A549 (cell line): Measurements from ENCODE around the gene CDH4. TPM values are rescaled to one million over a fixed set of nuclear protein-coding genes. Genes with fewer than 3 reads are reported as not detected.

Source experiments
- ATAC-seq, 2 experiments: fragments of 200-7000 bp in 1 of 2; fragments of >200 bp in 1 of 2; cut with Nextera tagmentation in 1 of 2; cut with Tn5 transposase in 1 of 2; 3 replicates each; pipeline versions ENCODE4 v1.8.0 to v1.9.1; 2018 to 2020; ENCODE audit warnings: mild to moderate bottlenecking in 1 of 2, moderate library complexity in 1 of 2
- CTCF ChIA-PET: fragments of 300-600 bp; sonication (Branson Sonifier 250); formaldehyde crosslinking; extraction: SDS; loops from one replicate; lab custom pipeline; 2021; ENCODE audit warnings: antibody characterized with exemption, inconsistent platforms; lab: Yijun Ruan, JAX
- POLR2A ChIA-PET: fragments of 350-600 bp; formaldehyde crosslinking; extraction: SDS; loops from one replicate; lab custom pipeline; 2021; ENCODE audit warnings: antibody characterized with exemption, inconsistent platforms; lab: Yijun Ruan, JAX
- DNase-seq, 2 experiments: peaks; one replicate each; pipeline versions ENCODE4 v3.0.0 to v3.0.0-alpha.2; 2011 to 2016; ENCODE audit warnings: low read depth in 1 of 2, low spot score in 1 of 2
- FAIRE-seq: peaks from 2 replicates; lab custom pipeline; 2011; peaks lifted over from hg19 to GRCh38; lab: Jason Lieb, UNC
- H3K27ac ChIP-seq, 2 experiments: fragments of >200 bp; sonication (Bioruptor Twin); formaldehyde crosslinking; 3 replicates each; pipeline ENCODE4 v1.5.1; 2016 to 2017
- H3K4me1 ChIP-seq: fragments of >200 bp; sonication (Bioruptor Twin); formaldehyde crosslinking; 3 replicates; pipeline ENCODE4 v1.6.1; 2016
- H3K4me2 ChIP-seq: fragments of >200 bp; sonication (Bioruptor Twin); formaldehyde crosslinking; 3 replicates; pipeline ENCODE4 v1.6.1; 2016
- H3K4me3 ChIP-seq: fragments of >200 bp; sonication (Bioruptor Twin); formaldehyde crosslinking; 3 replicates; pipeline ENCODE4 v1.5.1; 2016
- H3K9me3 ChIP-seq: fragments of >200 bp; sonication (Bioruptor Twin); formaldehyde crosslinking; 3 replicates; pipeline ENCODE4 v1.6.1; 2016
- CBX2 ChIP-seq: fragments of 200-600 bp; sonication (generic); IDR thresholded peaks from 2 replicates; pipeline ENCODE4 v1.6.1; 2016; ENCODE audit warnings: low read depth, mild to moderate bottlenecking, borderline replicate concordance
- CEBPB ChIP-seq, 2 experiments: fragments of >200 bp in 1 of 2; sonication (Bioruptor Twin) in 1 of 2; formaldehyde crosslinking in 1 of 2; IDR thresholded peaks; 2 replicates each; pipeline ENCODE4 v1.6.1; 2012 to 2016
- CHD2 ChIP-seq: fragments of 150-350 bp; IDR thresholded peaks from 2 replicates; pipeline ENCODE4 v1.6.1; 2014; ENCODE audit warnings: low read length; ENCODE audit not compliant: partially characterized antibody
- EHF ChIP-seq: fragments of 250-450 bp; sonication (Bioruptor Pico); IDR thresholded peaks from 2 replicates; pipeline ENCODE4 v1.5.0; 2020; ENCODE audit warnings: mild to moderate bottlenecking
- EP300 ChIP-seq, 2 experiments: fragments of >200 bp; sonication (Bioruptor Twin); formaldehyde crosslinking; IDR thresholded peaks; 2 replicates in 1 of 2; 3 replicates in 1 of 2; pipeline ENCODE4 v1.6.1; 2016 to 2017
- ESRRA ChIP-seq: fragments of 150-350 bp; IDR thresholded peaks from 2 replicates; pipeline ENCODE4 v1.6.1; 2014; ENCODE audit warnings: mild to moderate bottlenecking, low read length, borderline replicate concordance
- FOSL2 ChIP-seq, 2 experiments: fragments of 450-650 bp in 1 of 2; fragments of >200 bp in 1 of 2; sonication (Bioruptor Twin) in 1 of 2; formaldehyde crosslinking; IDR thresholded peaks; 2 replicates each; pipeline versions ENCODE4 v1.5.0 to v1.6.1; 2016 to 2020; ENCODE audit warnings: mild to moderate bottlenecking in 1 of 2, moderate library complexity in 1 of 2
- FOXS1 ChIP-seq: fragments of 250-450 bp; sonication (Bioruptor Pico); IDR thresholded peaks from 2 replicates; pipeline ENCODE4 v1.5.0; 2020; ENCODE audit warnings: mild to moderate bottlenecking, moderate library complexity
- GATA3 ChIP-seq: IDR thresholded peaks from 2 replicates; pipeline ENCODE4 v1.6.1; 2012; ENCODE audit warnings: borderline replicate concordance
- HDAC2 ChIP-seq: fragments of 200-600 bp; sonication (generic); IDR thresholded peaks from 2 replicates; pipeline ENCODE4 v1.6.1; 2016
- HEYL ChIP-seq: fragments of 250-450 bp; sonication (Bioruptor Pico); IDR thresholded peaks from 2 replicates; pipeline ENCODE4 v1.8.0; 2021; ENCODE audit warnings: mild to moderate bottlenecking, moderate library complexity
- HOXA7 ChIP-seq: fragments of 250-450 bp; sonication (Bioruptor Pico); IDR thresholded peaks from 2 replicates; pipeline ENCODE4 v1.5.0; 2020; ENCODE audit warnings: mild to moderate bottlenecking, moderate library complexity
- HOXB5 ChIP-seq: fragments of 250-450 bp; sonication (Bioruptor Pico); IDR thresholded peaks from 2 replicates; pipeline ENCODE4 v1.5.0; 2020; ENCODE audit warnings: mild to moderate bottlenecking, moderate library complexity
- JUN ChIP-seq, 2 experiments: fragments of >200 bp; sonication (Bioruptor Twin); formaldehyde crosslinking; IDR thresholded peaks; 2 replicates in 1 of 2; 3 replicates in 1 of 2; pipeline ENCODE4 v1.6.1; 2016 to 2017
- JUNB ChIP-seq: fragments of >200 bp; sonication (Bioruptor Twin); formaldehyde crosslinking; IDR thresholded peaks from 2 replicates; pipeline ENCODE4 v1.6.1; 2016
- MAFK ChIP-seq: fragments of 450-650 bp; IDR thresholded peaks from 2 replicates; pipeline ENCODE4 v1.6.1; 2014; ENCODE audit not compliant: partially characterized antibody
- NR3C1 ChIP-seq: fragments of >200 bp; sonication (Bioruptor Twin); formaldehyde crosslinking; IDR thresholded peaks from 3 replicates; pipeline ENCODE4 v1.6.1; 2017
- SREBF2 ChIP-seq: fragments of 450-650 bp; IDR thresholded peaks from 2 replicates; pipeline ENCODE4 v1.6.1; 2014; ENCODE audit warnings: mild to moderate bottlenecking, moderate library complexity
- ZFP36 ChIP-seq: fragments of 450-650 bp; IDR thresholded peaks from 2 replicates; pipeline ENCODE4 v1.6.1; 2014; ENCODE audit warnings: borderline replicate concordance; ENCODE audit not compliant: partially characterized antibody
- ZSCAN20 ChIP-seq: fragments of 250-450 bp; sonication (Bioruptor Pico); IDR thresholded peaks from 2 replicates; pipeline ENCODE4 v1.8.0; 2022; ENCODE audit warnings: mild to moderate bottlenecking, moderate library complexity
- WGBS: methylation state at CpG from one replicate; pipeline ENCODE4 v1.1.6; 2017; ENCODE audit errors: missing lambda C conversion rate; 5-methylcytosine and 5-hydroxymethylcytosine counted together
- polyA plus RNA-seq, 4 experiments: library from polyadenylated mRNA; depleted of rRNA in 3 of 4; stranded (reverse); fragments of >200 nt; fragmentation: RNase III in 1 of 4; extraction: RNeasy Plus Mini Kit Qiagen cat#74134 plus additional on column Dnase treatment in 1 of 4; gene quantifications; 2 replicates in 3 of 4; 3 replicates in 1 of 4; pipeline ENCODE4 v1.2.3, GENCODE V29; 2011 to 2017
- TF ChIP-seq, protein P1 (sequence below): IDR thresholded peaks from 2 replicates; pipeline ENCODE4 v1.6.1; 2012
- TF ChIP-seq, protein P2 (sequence below): fragments of 250-450 bp; sonication (Bioruptor Pico); IDR thresholded peaks from 2 replicates; pipeline ENCODE4 v1.5.0; 2021; ENCODE audit warnings: mild to moderate bottlenecking, moderate library complexity, borderline replicate concordance
- TF ChIP-seq, protein P3 (sequence below): fragments of 150-350 bp; IDR thresholded peaks from 2 replicates; pipeline ENCODE4 v1.6.1; 2014; ENCODE audit warnings: low read depth, mild to moderate bottlenecking, low read length

CDH4 gene
- polyA plus RNA-seq, 2 of the 4 experiments (the other 2 are of a cell fraction), result 3.4 to 10.3 TPM

- CTCF ChIA-PET, result no interaction called here
- TF ChIP-seq NR3C1, result no peak
- TF ChIP-seq EHF (CRISPR knock-in tag), result no peak
- TF ChIP-seq FOSL2 (IDR thresholded peaks at IDR 0.05), result no peak
- TF ChIP-seq FOSL2 (CRISPR knock-in tag; IDR thresholded peaks at IDR 0.05), result no peak
- no peak for TF ChIP-seq HOXB5 (CRISPR knock-in tag)
- Histone ChIP-seq H3K9me3 (no peaks in the 10 kb centered on the region), H3K4me3 (no peak overlapping the region), H3K4me1 (no peaks in the 10 kb centered on the region), H3K27ac (no peak overlapping the region), H3K4me2 (no peak overlapping the region)
- no peak for ATAC-seq
- POLR2A ChIA-PET, result no interaction called here
- 82% methylated on average over 11 of the region's 11 CpGs for WGBS
- FAIRE-seq, result no peak
- no peak for DNase-seq
These were observed 94.9 kb downstream of the CDH4 start for GRCh38 chr20:61346996-61347395.

DNA sequence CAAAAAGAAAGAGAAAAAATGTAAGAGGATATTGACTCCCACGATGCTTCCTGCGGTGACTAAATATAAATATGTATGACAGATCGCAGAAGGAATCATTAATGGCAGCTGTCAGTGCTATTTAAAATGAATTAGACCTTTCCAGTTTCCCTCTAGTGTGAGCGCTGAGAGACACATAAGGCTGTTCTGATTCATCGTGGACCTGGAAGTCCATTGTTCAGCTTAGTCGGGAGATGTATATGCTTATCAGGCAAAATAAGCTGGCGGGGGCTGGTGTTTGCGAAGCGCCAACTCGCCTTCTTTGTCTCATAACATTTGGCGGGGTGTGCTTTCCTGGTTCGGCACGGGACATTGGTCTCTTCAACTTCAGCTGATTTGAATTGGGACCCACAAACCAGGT is 95.4 kb downstream of the CDH4 start:
- TF ChIP-seq JUN (IDR thresholded peaks at IDR 0.05), result no peak
- TF ChIP-seq, protein P1, sequence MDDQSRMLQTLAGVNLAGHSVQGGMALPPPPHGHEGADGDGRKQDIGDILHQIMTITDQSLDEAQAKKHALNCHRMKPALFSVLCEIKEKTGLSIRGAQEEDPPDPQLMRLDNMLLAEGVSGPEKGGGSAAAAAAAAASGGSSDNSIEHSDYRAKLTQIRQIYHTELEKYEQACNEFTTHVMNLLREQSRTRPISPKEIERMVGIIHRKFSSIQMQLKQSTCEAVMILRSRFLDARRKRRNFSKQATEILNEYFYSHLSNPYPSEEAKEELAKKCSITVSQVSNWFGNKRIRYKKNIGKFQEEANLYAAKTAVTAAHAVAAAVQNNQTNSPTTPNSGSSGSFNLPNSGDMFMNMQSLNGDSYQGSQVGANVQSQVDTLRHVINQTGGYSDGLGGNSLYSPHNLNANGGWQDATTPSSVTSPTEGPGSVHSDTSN, result no peak
- TF ChIP-seq FOXS1, result no peak
- TF ChIP-seq CBX2, result no peak
- no peak for TF ChIP-seq ZSCAN20 (CRISPR knock-in tag)
- TF ChIP-seq CEBPB (IDR thresholded peaks at IDR 0.05), result no peak
- TF ChIP-seq HDAC2, result no peak
- TF ChIP-seq EP300 (IDR thresholded peaks at IDR 0.05), result no peak
- TF ChIP-seq, protein P2, sequence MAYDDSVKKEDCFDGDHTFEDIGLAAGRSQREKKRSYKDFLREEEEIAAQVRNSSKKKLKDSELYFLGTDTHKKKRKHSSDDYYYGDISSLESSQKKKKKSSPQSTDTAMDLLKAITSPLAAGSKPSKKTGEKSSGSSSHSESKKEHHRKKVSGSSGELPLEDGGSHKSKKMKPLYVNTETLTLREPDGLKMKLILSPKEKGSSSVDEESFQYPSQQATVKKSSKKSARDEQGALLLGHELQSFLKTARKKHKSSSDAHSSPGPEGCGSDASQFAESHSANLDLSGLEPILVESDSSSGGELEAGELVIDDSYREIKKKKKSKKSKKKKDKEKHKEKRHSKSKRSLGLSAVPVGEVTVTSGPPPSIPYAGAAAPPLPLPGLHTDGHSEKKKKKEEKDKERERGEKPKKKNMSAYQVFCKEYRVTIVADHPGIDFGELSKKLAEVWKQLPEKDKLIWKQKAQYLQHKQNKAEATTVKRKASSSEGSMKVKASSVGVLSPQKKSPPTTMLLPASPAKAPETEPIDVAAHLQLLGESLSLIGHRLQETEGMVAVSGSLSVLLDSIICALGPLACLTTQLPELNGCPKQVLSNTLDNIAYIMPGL (CRISPR knock-in tag), result no peak
- TF ChIP-seq CHD2, result no peak
- TF ChIP-seq HOXA7, result no peak
- TF ChIP-seq HEYL, result no peak
- no peak for TF ChIP-seq ZFP36
- TF ChIP-seq ESRRA, result no peak
- no peak for TF ChIP-seq GATA3
- TF ChIP-seq JUNB, result no peak
- no peak for TF ChIP-seq MAFK
- no peak for TF ChIP-seq SREBF2
- TF ChIP-seq, protein P3, sequence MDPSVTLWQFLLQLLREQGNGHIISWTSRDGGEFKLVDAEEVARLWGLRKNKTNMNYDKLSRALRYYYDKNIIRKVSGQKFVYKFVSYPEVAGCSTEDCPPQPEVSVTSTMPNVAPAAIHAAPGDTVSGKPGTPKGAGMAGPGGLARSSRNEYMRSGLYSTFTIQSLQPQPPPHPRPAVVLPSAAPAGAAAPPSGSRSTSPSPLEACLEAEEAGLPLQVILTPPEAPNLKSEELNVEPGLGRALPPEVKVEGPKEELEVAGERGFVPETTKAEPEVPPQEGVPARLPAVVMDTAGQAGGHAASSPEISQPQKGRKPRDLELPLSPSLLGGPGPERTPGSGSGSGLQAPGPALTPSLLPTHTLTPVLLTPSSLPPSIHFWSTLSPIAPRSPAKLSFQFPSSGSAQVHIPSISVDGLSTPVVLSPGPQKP, result no peak
- POLR2A ChIA-PET, result no interaction called here
- ATAC-seq, result no peak
- Histone ChIP-seq H3K27ac (no peak overlapping the region), H3K9me3 (no peaks in the 10 kb centered on the region), H3K4me1 (no peaks in the 10 kb centered on the region), H3K4me2 (no peak overlapping the region), H3K4me3 (no peak overlapping the region)
- CTCF ChIA-PET, result no interaction called here
- WGBS, result 89% methylated on average over 13 of the region's 13 CpGs
- DNase-seq, result no peak
- no peak for FAIRE-seq
